Loucy (cell line): ENCODE data around the gene CACNA2D1.

Source experiments
- H2AFZ ChIP-seq: fragments of 200-600 bp; sonication (generic); 2 replicates; pipeline ENCODE4 v1.6.0; 2016; ENCODE audit warnings: antibody characterized with exemption, mild to moderate bottlenecking, low read length, moderate library complexity
- H3F3A ChIP-seq: fragments of 200-600 bp; 2 replicates; pipeline ENCODE4 v1.6.0; 2016; ENCODE audit warnings: antibody characterized with exemption, low read depth, mild to moderate bottlenecking
- H3K27me3 ChIP-seq: fragments of 200-600 bp; sonication (generic); 2 replicates; pipeline ENCODE4 v1.6.1; 2014; ENCODE audit warnings: low read length, mild to moderate bottlenecking; ENCODE audit not compliant: insufficient read depth, poor library complexity, severe bottlenecking
- H3K36me3 ChIP-seq: fragments of 200-600 bp; sonication (generic); 2 replicates; pipeline ENCODE4 v1.6.1; 2016; ENCODE audit warnings: low read length; ENCODE audit not compliant: insufficient read depth
- H3K4me1 ChIP-seq: fragments of 200-600 bp; sonication (generic); 2 replicates; pipeline ENCODE4 v1.5.1; 2014; ENCODE audit warnings: low read length, mild to moderate bottlenecking; ENCODE audit not compliant: insufficient read depth, poor library complexity, severe bottlenecking
- H3K4me2 ChIP-seq: fragments of 200-600 bp; sonication (generic); 2 replicates; pipeline ENCODE4 v1.6.0; 2014; ENCODE audit warnings: antibody characterized with exemption, low read length, low read depth, mild to moderate bottlenecking; ENCODE audit not compliant: poor library complexity, severe bottlenecking
- H3K4me3 ChIP-seq: fragments of 200-600 bp; sonication (generic); 2 replicates; pipeline ENCODE4 v1.5.1; 2014; ENCODE audit warnings: low read length, mild to moderate bottlenecking, mixed read lengths; ENCODE audit not compliant: poor library complexity, severe bottlenecking
- H3K79me2 ChIP-seq: fragments of 200-600 bp; sonication (generic); 2 replicates; pipeline ENCODE4 v1.6.1; 2014; ENCODE audit warnings: low read length; ENCODE audit not compliant: insufficient read depth
- H3K9ac ChIP-seq: fragments of 200-600 bp; sonication (generic); 2 replicates; pipeline ENCODE4 v1.6.0; 2014; ENCODE audit warnings: mild to moderate bottlenecking, low read depth, low read length, moderate library complexity; ENCODE audit not compliant: poor library complexity, severe bottlenecking
- H3K9me2 ChIP-seq: fragments of 200-600 bp; sonication (generic); replicated peaks from 2 replicates; pipeline ENCODE4 v1.6.1; 2016; ENCODE audit warnings: low read depth, low read length, mixed read lengths
- H3K9me3 ChIP-seq: fragments of 200-600 bp; sonication (generic); 2 replicates; pipeline ENCODE4 v1.6.1; 2014; ENCODE audit warnings: mild to moderate bottlenecking, antibody characterized with exemption, low read length, low read depth; ENCODE audit not compliant: insufficient read depth
- H4K20me1 ChIP-seq: fragments of 200-600 bp; sonication (generic); 2 replicates; pipeline ENCODE4 v1.6.0; 2014; ENCODE audit warnings: antibody characterized with exemption, low read length, mild to moderate bottlenecking; ENCODE audit not compliant: insufficient read depth, poor library complexity, severe bottlenecking
- CTCF ChIP-seq: fragments of 200-600 bp; sonication (generic); conservative IDR thresholded peaks from 2 replicates; pipeline ENCODE4 v1.5.1; 2014; ENCODE audit warnings: mild to moderate bottlenecking, antibody characterized with exemption, low read length
- EZH2phosphoT487 ChIP-seq: fragments of 200-600 bp; IDR thresholded peaks from 2 replicates; pipeline ENCODE4 v1.6.1; 2018; ENCODE audit warnings: antibody characterized with exemption, mild to moderate bottlenecking, moderate library complexity, borderline replicate concordance

CACNA2D1 gene

GRCh38 chr7:81990395-81990794, 453.2 kb downstream of the CACNA2D1 start:
- Histone ChIP-seq H2AFZ (no peak overlapping the region), H3F3A (no peaks in the 10 kb centered on the region), H3K27me3 (no peaks in the 10 kb centered on the region), H3K4me3 (no peak overlapping the region), H3K79me2 (no peaks in the 10 kb centered on the region), H3K9ac (no peak overlapping the region), H3K4me1 (no peaks in the 10 kb centered on the region), H3K4me2 (no peak overlapping the region), H4K20me1 (no peaks in the 10 kb centered on the region), H3K9me3 (no peaks in the 10 kb centered on the region), H3K9me2 (no peaks in the 10 kb centered on the region), H3K36me3 (no peaks in the 10 kb centered on the region)
- no peak for TF ChIP-seq EZH2phosphoT487
- TF ChIP-seq CTCF = no peak

- H3K4me1 ChIP-seq = no peaks in the 10 kb centered on the region
- H3K9me3 ChIP-seq = no peaks in the 10 kb centered on the region
- no peak for TF ChIP-seq EZH2phosphoT487
- no peak for TF ChIP-seq CTCF
- no peak overlapping the region for H3K9ac ChIP-seq
- H3K27me3 ChIP-seq = no peaks in the 10 kb centered on the region
- no peak overlapping the region for H3K4me3 ChIP-seq
- no peak overlapping the region for H2AFZ ChIP-seq
- no peaks in the 10 kb centered on the region for H3F3A ChIP-seq
- no peaks in the 10 kb centered on the region for H4K20me1 ChIP-seq
- no peak overlapping the region for H3K4me2 ChIP-seq
- no peaks in the 10 kb centered on the region for H3K36me3 ChIP-seq
- H3K9me2 ChIP-seq = no peaks in the 10 kb centered on the region
- H3K79me2 ChIP-seq = no peaks in the 10 kb centered on the region
Measured at GRCh38 chr7:81986723-81987470, 456.7 kb downstream of the CACNA2D1 start.

- Histone ChIP-seq H3K4me2 (no peak overlapping the region), H3K4me3 (no peak overlapping the region), H3K4me1 (no peaks in the 10 kb centered on the region), H3K9me2 (no peaks in the 10 kb centered on the region), H3K79me2 (no peaks in the 10 kb centered on the region), H3K36me3 (no peaks in the 10 kb centered on the region), H3K27me3 (no peaks in the 10 kb centered on the region), H3F3A (no peaks in the 10 kb centered on the region), H2AFZ (no peak overlapping the region), H3K9me3 (no peaks in the 10 kb centered on the region), H3K9ac (no peak overlapping the region), H4K20me1 (no peaks in the 10 kb centered on the region)
- TF ChIP-seq CTCF (no peak), EZH2phosphoT487 (no peak)
Measured at GRCh38 chr7:81983406-81983805, 460.2 kb downstream of the CACNA2D1 start.
